Mesendoderm (in vitro differentiated cells): ENCODE measurements around the gene CENATAC. TPM values are rescaled to one million over a fixed set of nuclear protein-coding genes. Genes with fewer than 3 reads are reported as not detected.
"Not testable (repeated sequence)": the region's sequence is repeated elsewhere in the genome, so short reads cannot be mapped to it uniquely, and the experiment has no call there.

Source experiments
- DNase-seq: peaks from one replicate; pipeline ENCODE4 v3.0.0; 2013
- H2AK5ac ChIP-seq: 2 replicates; pipeline ENCODE4 v1.6.1; 2013; ENCODE audit warnings: low read length, inconsistent platforms
- H2BK120ac ChIP-seq: 2 replicates; pipeline ENCODE4 v1.6.1; 2013; ENCODE audit warnings: low read depth, mild to moderate bottlenecking, low read length, moderate library complexity, mixed read lengths
- H2BK15ac ChIP-seq: replicated peaks from 2 replicates; pipeline ENCODE4 v1.6.1; 2013; ENCODE audit warnings: low read depth, mild to moderate bottlenecking, moderate library complexity
- H2BK5ac ChIP-seq: 2 replicates; pipeline ENCODE4 v1.6.1; 2013; ENCODE audit warnings: low read length, inconsistent platforms
- H3K18ac ChIP-seq: 2 replicates; pipeline ENCODE4 v1.6.1; 2013; ENCODE audit warnings: mild to moderate bottlenecking, low read length, mixed read lengths
- H3K23ac ChIP-seq: one replicate; pipeline ENCODE4 v1.6.1; 2013; ENCODE audit warnings: low read length
- H3K27ac ChIP-seq: 2 replicates; pipeline ENCODE4 v1.5.1; 2013; ENCODE audit warnings: low read depth, mild to moderate bottlenecking, inconsistent platforms, low read length, moderate library complexity
- H3K27me3 ChIP-seq: 2 replicates; pipeline ENCODE4 v1.6.1; 2013; ENCODE audit warnings: low read length, control low read depth, mild to moderate bottlenecking, inconsistent platforms; ENCODE audit not compliant: insufficient read depth, poor library complexity
- H3K36me3 ChIP-seq: 2 replicates; pipeline ENCODE4 v1.6.1; 2013; ENCODE audit warnings: low read length, inconsistent platforms; ENCODE audit not compliant: control insufficient read depth, insufficient read depth
- H3K4ac ChIP-seq: one replicate; pipeline ENCODE4 v1.6.1; 2013; ENCODE audit warnings: low read depth, mild to moderate bottlenecking, low read length, moderate library complexity
- H3K4me1 ChIP-seq: 2 replicates; pipeline ENCODE4 v1.6.1; 2013; ENCODE audit warnings: low read depth, low read length, inconsistent platforms; ENCODE audit not compliant: control insufficient read depth
- H3K4me2 ChIP-seq: 2 replicates; pipeline ENCODE4 v1.6.1; 2013; ENCODE audit warnings: low read length
- H3K4me3 ChIP-seq: 2 replicates; pipeline ENCODE4 v1.5.1; 2013; ENCODE audit warnings: mild to moderate bottlenecking, low read length
- H3K56ac ChIP-seq: one replicate; pipeline ENCODE4 v1.6.1; 2013; ENCODE audit warnings: low read length
- H3K79me1 ChIP-seq: 2 replicates; pipeline ENCODE4 v1.6.1; 2013; ENCODE audit warnings: low read length, inconsistent platforms
- H3K79me2 ChIP-seq: 2 replicates; pipeline ENCODE4 v1.6.1; 2013; ENCODE audit warnings: mild to moderate bottlenecking, low read length; ENCODE audit not compliant: control insufficient read depth, insufficient read depth
- H3K9ac ChIP-seq: 2 replicates; pipeline ENCODE4 v1.6.1; 2013; ENCODE audit warnings: low read length, inconsistent platforms
- H4K5ac ChIP-seq: one replicate; pipeline ENCODE4 v1.6.1; 2013; ENCODE audit warnings: low read length
- H4K8ac ChIP-seq: one replicate; pipeline ENCODE4 v1.6.1; 2013; ENCODE audit warnings: low read depth, mild to moderate bottlenecking, control low read depth, low read length, moderate library complexity
- WGBS: extraction: QIAGEN DNeasy Blood & Tissue Kit; methylation state at CpG from one replicate; pipeline ENCODE4 v1.1.7; 2013; ENCODE audit warnings: low lambda C conversion rate, missing lambda C conversion rate; ENCODE audit not compliant: insufficient coverage; ENCODE audit errors: extremely low coverage; 5-methylcytosine and 5-hydroxymethylcytosine counted together
- small RNA-seq: library from polyadenylated mRNA; stranded (forward); fragments of <200 nt; extraction: miRNeasy Mini kit (QIAGEN cat#:217004); gene quantifications from one replicate; pipeline ENCODE3, GENCODE V24; 2013; ENCODE audit not compliant: insufficient read depth

The CENATAC gene

GRCh38 chr11:119059128-119059527 lies 61.2 kb downstream of the CENATAC start:
- not testable (repeated sequence) for H3K4me2 ChIP-seq, H3K4me1 ChIP-seq, H4K5ac ChIP-seq, DNase-seq, H3K23ac ChIP-seq, H3K56ac ChIP-seq, H3K18ac ChIP-seq, H3K9ac ChIP-seq, H2BK5ac ChIP-seq, H3K4me3 ChIP-seq, H3K27me3 ChIP-seq, H3K4ac ChIP-seq, H3K27ac ChIP-seq, H2AK5ac ChIP-seq, H4K8ac ChIP-seq, H2BK15ac ChIP-seq, H2BK120ac ChIP-seq
- peaks cover 22% of the 10 kb centered on the region for H3K79me1 ChIP-seq
- WGBS: no CpG with 5 or more reads among the region's 35 CpGs
- H3K36me3 ChIP-seq: peaks cover 13% of the 10 kb centered on the region
- H3K79me2 ChIP-seq: peaks cover 18% of the 10 kb centered on the region

- Histone ChIP-seq H3K4me2 (no peak overlapping the region), H4K5ac (no peak overlapping the region), H3K18ac (no peak overlapping the region), H3K79me1 (peaks cover 2% of the 10 kb centered on the region), H3K79me2 (peaks cover 4% of the 10 kb centered on the region), H3K4me3 (no peak overlapping the region), H3K4ac (no peak overlapping the region), H2AK5ac (no peak overlapping the region), H4K8ac (no peak overlapping the region), H3K36me3 (no peaks in the 10 kb centered on the region), H3K27ac (no peak overlapping the region), H3K4me1 (no peaks in the 10 kb centered on the region), H2BK5ac (no peak overlapping the region), H3K56ac (no peak overlapping the region), H3K9ac (no peak overlapping the region), H2BK120ac (no peak overlapping the region), H3K27me3 (no peaks in the 10 kb centered on the region), H3K23ac (no peak overlapping the region), H2BK15ac (no peak overlapping the region)
- no peak for DNase-seq
- no CpG with 5 or more reads among the region's 3 CpGs for WGBS
These were observed 63.3 kb downstream of the CENATAC start for GRCh38 chr11:119061256-119061655.

GRCh38 chr11:119062779-119063178 lies 64.8 kb downstream of the CENATAC start:
- Histone ChIP-seq H3K56ac (no peak overlapping the region), H3K27ac (no peak overlapping the region), H3K79me1 (no peaks in the 10 kb centered on the region), H4K8ac (no peak overlapping the region), H3K27me3 (no peaks in the 10 kb centered on the region), H3K79me2 (no peaks in the 10 kb centered on the region), H2BK120ac (no peak overlapping the region), H3K4me3 (no peak overlapping the region), H3K23ac (no peak overlapping the region), H3K36me3 (no peaks in the 10 kb centered on the region), H2BK5ac (no peak overlapping the region), H2AK5ac (no peak overlapping the region), H3K4me2 (no peak overlapping the region), H3K18ac (no peak overlapping the region), H3K9ac (no peak overlapping the region), H3K4ac (no peak overlapping the region), H3K4me1 (no peaks in the 10 kb centered on the region), H2BK15ac (no peak overlapping the region), H4K5ac (no peak overlapping the region)
- DNase-seq: no peak
- no CpG with 5 or more reads among the region's 5 CpGs for WGBS

GRCh38 chr11:119065369-119065768 lies 67.4 kb downstream of the CENATAC start:
- no peak overlapping the region for H3K18ac ChIP-seq

More at GRCh38 chr11:119065369-119065768, 67.4 kb downstream of the CENATAC start:
- Histone ChIP-seq H3K4me1 (no peaks in the 10 kb centered on the region), H3K79me2 (peaks cover 4% of the 10 kb centered on the region), H3K36me3 (no peaks in the 10 kb centered on the region), H3K4ac (no peak overlapping the region), H3K23ac (no peak overlapping the region), H3K27me3 (no peaks in the 10 kb centered on the region), H3K9ac (no peak overlapping the region), H2BK120ac (no peak overlapping the region), H4K5ac (no peak overlapping the region), H3K4me3 (no peak overlapping the region), H2BK5ac (no peak overlapping the region), H3K27ac (no peak overlapping the region), H2BK15ac (no peak overlapping the region), H4K8ac (no peak overlapping the region), H3K56ac (no peak overlapping the region), H2AK5ac (no peak overlapping the region), H3K79me1 (peaks cover 4% of the 10 kb centered on the region), H3K4me2 (no peak overlapping the region)
- peak; percentile 68 for DNase-seq
- WGBS: no CpG with 5 or more reads among the region's 4 CpGs

Small RNAs within 50 kb of the gene (small RNA-seq; reads per million reads assigned to genes)
- not detected for gene AP003392.2
- gene RF00017: not detected
- gene RF00019: not detected
